IPS DF 19.7 (cell line): ENCODE measurements around the gene CLTCL1.
"Not testable (repeated sequence)": the region's sequence is repeated elsewhere in the genome, so short reads cannot be mapped to it uniquely, and the experiment has no call there.

ENCODE experiments used
- DNase-seq: peaks from one replicate; pipeline ENCODE4 v3.0.0-alpha.2; 2013; ENCODE audit warnings: low read depth, low spot score

The CLTCL1 gene

DNA sequence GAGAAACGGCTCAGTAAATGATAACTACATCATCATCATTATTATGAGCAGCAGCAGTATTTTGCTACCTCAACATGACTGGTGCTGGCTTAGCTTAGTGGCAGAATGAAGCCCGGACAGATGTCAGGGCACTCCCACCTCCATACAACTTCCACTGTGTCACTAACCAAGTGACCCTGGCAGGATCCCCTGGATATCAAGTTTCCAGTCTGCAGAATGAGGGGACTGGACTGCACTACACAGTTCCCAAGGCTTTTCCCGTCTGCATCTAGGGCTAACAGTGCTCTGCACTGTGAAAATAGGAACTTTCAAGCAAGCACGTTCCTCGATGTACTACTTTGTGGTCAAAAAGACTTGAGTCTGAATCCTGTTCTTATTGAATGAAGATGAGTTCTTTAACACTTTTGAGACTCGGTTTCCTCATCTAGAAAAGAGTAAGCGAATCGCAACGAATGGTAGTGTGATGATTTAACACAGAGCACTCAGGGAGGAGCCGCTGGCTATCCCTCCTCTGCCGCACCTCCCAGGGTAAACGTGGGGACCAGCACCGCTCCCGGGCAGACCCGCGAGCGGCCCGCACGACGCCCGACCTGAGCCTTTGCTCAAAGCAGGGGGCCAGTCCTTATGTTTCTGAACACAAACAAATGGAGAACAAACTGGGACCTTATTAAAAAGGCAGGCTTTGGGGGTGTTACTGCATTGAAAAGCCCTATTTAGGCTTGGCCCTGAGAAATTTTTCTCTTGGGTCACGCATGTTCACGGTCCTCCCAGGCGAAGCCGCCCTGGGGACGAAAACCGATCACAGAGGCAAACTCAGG, 910 bp downstream of the CLTCL1 start:
- no peak for DNase-seq

DNA sequence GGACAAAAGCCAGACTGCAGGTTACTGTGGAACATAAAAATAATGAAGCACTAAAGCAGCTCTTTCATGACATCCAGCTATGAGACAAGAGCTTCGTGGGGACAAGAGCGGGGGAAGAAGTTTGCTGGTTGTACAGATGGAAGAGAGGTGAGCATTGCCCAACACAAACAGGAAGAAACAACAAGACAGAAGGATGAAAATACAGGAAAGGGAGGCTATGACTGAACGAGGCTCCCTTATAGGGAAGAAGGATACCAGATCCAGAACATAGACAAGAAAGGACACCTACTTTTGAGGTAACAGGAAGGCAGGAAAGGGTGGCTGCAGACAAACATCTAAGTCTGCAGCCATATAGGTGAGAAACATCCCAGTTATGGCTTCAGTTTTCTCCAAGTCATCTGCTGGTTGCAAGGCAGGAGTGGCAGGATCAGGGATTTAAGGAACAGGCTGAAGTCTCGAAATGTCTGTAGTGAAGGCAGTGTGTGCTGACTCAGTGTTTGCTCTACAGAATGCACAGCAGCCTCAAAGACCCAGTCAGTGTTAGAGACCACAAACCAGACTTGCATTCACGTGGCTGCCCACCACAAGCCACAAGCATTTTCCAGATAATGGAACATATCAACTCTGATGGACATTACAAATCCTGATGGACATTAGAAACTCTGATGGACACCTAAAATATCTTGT, 1.9 kb downstream of the CLTCL1 start:
- DNase-seq, result no peak

DNA sequence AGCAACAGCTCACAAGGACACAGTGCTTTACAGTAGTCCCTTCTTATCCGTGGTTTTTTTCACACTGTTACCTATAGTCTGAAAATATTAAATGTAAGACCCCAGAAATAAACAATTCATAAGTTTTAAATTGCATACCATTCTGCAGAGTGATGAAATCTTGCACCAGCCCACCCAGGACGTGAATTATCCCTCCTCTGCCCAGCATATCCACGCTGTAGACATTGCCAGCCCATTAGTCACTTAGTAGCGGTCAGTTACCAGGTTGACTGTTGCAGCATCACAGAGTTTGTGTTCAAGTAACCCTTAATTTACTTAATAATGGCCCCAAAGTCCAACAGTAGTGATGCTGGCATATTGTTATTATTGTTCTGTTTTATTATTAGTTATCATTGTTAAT, 3.6 kb downstream of the CLTCL1 start:
- no peak for DNase-seq

DNA sequence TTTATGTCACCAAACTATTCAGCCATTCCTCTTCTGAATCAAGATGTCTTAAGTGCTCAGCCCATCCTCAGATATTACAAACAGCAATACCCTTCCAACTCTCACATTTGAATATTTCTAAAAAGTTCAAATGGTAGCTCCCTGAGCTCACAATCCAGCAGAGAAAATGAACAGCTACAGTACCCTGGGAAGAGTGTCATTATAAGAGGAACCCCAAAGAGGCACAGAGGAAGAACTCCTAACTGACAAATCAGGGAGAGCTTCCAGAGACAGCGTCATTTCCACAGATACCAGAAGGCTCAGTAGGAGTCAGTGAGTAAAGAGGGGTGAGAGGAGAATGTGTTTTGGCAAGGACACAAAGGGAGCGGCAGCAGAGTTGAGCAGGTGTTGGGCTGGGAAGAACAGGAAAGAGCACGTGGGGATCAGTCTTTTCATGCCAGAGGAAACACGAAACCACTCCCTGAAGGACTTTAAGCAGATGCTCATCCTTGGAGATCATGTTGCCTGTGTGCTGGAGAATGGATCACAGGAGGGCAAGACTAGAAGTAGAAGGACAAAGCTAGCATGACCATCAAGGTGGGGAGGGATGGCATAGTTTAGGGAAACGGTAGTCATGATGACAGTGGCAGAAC, 4.3 kb downstream of the CLTCL1 start:
- DNase-seq, result no peak

DNA sequence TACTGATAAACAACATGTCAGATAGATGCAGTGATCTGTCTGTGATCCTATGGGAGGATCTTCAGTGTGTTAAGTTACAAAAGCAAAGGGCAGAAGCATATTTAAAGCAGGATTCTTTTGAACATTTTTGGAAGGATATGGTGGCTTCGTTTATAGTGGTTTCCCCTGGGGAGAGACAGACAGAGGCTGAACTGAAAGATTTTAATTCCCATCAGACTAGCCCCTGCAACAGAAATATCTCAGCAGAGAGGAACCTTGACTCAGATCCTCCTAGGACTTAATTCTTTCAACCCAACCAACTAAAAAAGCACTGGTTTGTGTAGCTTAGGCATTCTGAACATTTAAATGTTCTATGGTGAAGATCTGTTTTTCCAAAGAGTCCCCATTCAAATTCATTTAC, 5.7 kb downstream of the CLTCL1 start:
- no peak for DNase-seq

DNA sequence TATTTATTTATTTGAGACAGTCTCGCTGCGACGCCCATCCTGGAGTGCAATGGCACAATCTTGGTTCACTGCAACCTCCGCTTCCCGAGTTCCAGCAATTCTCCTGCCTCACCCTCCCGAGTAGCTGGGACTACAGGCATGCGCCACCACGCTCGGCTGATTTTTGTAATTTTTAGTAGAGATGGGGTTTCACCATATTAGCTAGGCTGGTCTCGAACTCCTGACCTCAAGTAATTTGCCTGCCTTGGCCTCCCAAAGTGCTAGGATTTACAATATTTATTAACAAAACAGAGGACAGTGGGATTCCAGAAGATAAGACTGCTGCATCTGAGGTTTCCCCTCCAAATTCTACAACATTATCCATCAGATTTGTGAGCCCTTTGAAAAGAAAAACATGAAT, 12.4 kb downstream of the CLTCL1 start:
- not testable (repeated sequence) for DNase-seq

DNA sequence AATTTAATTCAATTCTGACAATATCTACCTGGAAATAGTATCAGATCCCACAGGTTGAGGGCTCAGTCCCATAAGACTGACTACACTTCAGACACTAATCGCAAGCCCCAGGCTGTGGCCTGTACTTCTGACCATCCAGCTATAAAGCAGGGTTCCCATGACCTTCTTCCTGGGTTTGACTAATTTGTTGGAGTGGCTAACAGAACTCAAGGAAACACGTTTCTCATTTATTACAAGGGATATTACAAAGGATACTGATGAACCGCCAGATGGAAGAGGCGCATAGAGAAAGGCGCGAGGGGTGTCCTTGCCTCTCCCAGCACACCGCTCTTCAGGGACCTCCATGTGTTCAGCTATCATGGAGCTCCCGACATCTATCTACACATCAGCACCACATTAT, 13.7 kb downstream of the CLTCL1 start:
- no peak for DNase-seq

DNA sequence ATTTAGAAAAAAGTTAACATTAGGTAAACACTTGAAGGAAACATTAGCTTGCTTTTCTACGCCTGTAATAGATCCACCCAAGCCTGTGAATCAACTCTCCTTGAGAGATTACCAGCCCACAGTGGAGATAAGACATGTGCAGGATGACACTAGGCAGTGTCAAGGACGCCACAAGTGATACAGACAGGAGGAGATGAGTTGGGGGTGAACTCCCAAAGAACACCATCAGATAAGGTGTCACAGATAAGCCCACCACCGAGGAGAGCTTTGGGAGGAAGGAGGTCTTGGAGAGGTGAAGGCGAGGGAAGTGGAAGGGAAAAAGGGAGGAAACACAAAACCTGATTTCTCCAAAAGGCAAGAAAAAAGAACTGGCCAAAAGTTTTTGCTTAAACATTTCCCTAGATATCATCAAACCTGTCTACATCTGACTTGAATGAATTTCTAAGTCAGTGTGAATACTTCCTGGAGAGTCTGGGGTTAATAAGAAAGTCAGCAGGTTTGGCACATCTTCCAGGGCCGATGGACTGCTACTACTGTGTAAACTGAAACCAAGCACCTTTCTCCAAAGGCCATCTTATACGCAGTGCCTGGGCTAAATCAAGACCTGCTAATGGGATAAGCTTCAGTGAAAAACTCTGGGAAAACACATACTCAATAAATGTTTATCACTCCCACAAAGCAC, 15.5 kb downstream of the CLTCL1 start:
- no peak for DNase-seq

DNA sequence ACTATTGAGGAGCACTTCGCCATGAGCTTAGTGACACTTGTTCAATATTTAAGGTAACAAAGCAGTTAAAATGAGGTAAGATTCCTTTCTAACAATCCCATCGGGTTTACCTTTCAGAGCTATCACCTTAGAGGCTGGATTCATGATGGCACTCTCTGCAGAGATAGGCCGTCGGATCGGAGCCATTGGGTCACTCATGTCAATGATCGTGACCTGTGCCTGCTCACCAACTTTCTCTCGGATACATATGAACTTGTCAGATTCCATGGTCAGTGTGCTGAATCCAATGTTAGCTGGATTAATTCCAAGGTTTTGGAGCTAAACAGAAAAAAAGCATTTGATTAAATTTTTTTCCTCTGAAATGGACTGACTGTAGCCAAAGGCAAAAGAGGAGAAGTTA, 16.0 kb downstream of the CLTCL1 start:
- no peak for DNase-seq

DNA sequence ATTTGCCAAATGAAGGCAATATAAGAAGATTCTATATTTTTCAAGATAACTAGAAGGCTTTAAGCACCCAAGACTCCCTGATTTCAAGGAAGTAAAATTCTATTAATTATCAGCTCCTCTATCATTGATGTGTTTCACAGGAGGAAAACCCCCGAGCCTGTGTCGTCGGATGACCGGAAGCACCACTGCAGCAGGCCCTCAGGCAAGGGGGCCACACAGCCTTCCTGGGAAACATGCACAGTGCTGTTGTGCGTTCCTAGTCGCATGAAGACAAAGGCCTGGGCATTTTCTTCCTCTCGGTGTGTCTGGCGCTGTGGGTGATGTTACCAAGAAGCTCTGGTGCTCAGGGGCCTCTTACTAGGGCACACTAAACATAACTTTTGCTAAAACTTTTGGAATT, 16.4 kb downstream of the CLTCL1 start:
- no peak for DNase-seq

DNA sequence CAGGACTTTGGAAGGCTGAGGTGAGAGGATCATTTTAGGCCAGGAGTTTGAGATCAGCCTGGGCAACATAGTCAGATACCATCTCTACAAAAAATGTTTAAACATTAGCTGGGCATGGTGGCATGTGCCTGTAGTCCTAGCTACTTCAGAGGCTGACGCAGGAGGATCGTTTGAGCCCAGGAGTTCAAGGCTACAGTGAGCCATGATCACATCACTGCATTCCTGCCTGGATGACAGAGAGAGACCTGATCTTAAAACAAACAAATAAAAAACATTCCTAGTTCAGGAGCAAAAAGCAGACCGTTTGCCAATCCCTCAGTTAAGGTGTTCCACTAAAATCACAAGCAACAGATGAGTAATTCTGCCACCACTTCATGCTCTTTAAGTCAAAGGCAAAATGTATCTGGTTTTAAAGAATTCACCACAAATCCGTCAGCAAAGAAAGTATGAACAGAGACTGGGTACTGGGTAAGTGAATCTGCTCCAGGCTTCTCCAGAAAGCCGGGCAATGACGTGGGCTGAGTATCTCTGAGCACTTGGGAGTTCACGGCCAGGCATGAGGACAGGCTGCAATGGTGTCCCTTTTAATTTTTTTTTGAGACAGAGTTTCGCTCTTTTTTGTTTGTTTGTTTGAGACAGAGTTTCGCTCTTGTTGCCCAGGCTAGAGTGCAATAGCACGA, 19.5 kb downstream of the CLTCL1 start:
- no peak for DNase-seq

DNA sequence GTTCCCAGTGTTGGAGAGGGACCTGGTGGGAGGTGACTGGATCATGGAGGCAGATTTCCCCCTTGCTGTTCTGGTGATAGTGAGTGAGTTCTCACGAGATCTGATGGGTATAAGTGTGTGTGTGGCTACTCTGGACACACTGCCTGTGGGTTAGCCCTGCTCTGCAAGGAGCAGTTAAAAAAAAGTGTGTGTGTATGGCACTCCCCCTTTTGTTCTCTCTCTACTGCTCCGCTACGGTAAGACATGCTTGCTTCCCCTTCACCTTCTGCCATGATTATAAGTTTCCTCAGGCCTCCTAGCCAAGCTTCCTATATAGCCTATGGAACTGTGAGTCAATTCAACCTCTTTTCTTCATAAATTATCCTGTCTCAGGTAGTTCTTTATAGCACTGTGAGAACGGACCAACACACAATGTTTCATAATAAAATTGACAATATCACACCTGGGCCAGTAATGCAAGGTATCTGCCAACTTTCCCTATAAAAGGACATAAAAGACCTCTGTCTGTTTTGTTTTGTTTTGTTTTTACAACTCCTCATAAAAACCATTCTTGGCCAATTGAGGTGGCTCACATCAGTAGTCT, 20.2 kb downstream of the CLTCL1 start:
- DNase-seq, result no peak

DNA sequence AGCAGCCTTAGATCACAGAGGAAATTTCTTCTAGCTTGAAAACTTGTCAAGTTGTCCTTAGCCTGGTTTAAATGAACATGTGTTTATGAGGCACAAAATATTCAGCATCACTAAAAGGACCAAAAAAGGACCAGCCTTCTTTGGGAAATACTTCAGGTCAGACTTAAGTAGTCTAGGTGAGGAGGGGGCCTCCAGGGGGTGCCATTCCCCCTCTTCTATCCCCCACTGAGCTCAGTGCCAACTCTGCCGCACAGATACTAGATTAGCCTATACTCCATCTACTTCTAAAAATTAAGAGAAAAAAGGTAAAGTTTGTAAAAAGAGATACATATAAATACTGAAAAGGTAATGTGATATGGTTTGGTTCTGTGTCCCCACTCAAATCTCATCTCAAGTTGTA, 20.6 kb downstream of the CLTCL1 start:
- no peak for DNase-seq

DNA sequence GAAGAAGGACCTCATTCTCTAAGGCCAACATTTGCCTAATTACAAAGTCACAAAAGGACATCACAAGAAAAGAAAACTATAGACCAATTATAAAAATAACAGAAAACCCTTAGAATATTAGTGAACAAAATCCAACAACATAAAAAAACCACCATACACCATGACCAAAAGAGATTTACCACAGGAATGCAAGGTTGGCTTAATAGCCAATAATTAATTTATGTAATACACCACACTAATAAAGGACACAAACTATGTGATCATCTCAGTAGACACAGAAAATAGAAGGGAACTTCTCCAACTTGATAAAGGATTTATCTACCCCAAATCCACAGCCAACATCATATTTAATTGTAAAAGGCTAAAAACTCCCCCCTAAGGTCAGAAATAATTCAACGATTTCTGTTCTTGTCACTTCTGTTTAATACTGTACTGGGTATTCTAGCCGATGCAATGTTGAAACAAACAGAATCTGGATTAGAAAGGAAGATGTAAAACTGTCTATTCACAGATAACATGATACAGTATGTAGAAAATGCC, 24.9 kb downstream of the CLTCL1 start:
- no peak for DNase-seq

DNA sequence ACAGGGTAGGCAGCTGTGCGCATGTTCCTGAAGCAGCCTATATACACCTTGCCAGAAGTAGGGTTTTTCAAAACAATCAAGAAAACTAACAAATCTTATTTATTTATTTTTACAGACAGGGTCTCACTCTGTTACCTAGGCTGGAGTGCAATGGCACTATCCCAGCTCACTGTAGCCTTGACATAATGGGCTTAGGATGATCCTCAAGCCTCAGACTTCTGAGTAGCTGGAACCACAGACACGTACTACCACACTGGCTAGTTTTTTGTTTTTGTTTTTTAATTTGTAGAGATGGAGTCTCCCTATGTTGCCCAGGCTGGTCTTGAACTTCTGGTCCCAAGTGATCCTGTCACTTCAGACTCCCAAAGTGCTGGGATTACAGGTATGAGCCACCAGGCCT, 25.7 kb downstream of the CLTCL1 start:
- DNase-seq, result no peak

DNA sequence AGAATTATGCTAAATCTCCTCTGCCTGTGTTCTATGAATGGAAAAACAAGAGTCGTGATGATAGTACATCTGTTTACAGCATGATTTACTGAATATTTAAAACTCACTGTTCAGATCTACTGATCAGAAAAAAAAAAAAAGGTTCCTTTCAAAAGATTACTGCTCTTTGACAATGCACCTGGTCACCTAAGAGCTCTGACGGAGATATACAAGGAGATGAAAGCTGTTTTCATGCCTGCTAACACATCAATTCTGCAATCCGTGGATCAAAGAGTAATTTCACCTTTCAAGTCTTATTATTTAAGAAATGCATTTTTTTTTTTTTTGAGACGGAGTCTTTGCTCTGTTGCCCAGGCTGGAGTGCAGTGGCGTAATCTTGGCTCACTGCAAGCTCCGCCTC, 30.7 kb downstream of the CLTCL1 start:
- DNase-seq, result no peak

DNA sequence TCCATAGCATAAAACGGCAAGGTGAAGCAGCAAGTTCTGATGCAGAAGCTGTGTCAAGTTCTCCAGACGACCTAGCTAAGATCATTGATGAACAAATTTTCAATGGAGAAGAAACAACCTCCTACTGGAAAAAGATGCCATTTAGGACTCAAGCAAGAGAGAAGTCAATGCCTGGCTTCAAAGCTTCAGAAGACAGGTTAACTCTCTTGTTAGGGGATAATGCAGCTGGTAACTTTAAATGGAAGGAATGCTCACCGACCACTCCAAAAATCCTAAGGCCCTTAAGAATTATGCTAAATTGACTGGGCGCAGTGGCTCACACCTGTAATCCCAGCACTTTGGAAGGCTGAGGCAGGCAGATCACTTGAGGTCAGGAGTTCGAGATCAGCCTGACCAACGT, 31.3 kb downstream of the CLTCL1 start:
- no peak for DNase-seq

DNA sequence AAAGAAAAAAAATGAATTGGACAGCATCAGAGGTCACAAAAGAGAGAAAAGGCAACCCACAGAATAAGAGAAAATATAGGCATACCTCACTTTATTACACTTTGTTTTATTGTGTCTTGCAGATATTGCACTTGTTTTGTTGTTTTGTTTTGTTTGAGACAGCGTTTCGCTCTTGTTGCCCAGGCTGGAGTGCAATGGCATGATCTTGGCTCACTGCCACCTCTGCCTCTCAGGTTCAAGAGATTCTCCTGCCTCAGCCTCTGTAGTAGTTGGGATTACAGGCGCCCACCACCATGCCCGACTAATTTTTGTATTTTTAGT, 32.6 kb downstream of the CLTCL1 start:
- not testable (repeated sequence) for DNase-seq

DNA sequence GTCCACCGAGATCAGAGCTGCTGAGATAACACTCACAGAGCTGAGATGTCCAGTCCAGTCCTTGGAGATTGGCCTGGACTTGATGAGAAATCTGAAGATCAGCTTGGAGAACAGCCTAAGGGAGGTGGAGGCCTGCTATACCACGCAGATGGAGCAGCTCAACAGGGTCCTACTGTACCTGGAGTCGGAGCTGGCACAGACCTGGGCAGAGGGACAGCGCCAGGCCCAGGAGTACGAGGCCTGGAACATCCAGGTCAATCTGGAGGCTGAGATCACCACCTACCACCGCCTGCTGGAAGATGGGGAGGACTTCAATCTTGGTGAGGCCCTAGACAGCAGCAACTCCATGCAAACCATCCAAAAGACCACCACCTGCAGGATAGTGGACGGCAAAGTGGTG, 33.1 kb downstream of the CLTCL1 start:
- DNase-seq, result no peak

DNA sequence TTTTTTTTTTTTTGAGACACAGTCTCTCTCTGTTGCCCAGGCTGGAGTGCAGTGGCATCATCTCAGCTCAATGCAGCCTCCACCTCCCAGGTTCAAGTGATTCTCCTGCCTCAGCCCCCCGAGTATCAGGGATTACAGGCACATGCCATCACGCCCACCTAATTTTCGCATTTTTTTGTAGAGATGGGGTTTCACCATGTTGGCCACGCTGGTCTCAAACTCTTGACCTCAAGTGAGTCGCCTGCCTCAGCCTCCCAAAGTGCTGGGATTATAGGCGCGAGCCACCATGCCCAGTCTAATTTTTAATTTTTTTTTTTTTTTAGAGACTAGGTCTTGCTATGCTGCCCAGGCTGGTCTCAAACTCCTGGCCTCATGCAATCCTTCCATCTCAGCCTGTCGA, 35.2 kb downstream of the CLTCL1 start:
- not testable (repeated sequence) for DNase-seq

DNA sequence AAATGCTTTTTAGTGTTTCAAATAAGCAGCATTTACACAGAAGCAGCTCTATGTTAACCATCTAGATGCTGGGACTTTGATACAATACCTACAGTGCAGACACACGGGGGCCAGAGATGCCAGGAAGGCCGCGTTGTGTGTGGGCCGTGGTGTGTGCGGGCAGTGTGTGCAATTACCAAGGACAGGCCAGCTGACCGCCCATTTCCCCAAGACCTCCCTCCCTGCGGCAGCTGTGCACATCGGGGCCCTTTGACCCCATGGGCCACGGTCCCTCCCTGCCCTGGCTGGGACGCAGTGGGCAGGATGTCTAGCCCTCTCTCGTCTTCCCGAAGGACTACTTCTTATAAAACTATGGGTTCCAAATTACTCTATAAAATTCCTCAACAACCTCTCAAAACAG, 38.4 kb downstream of the CLTCL1 start:
- no peak for DNase-seq
